Parathyroid adenoma (tissue), 2 donors: ENCODE results near the gene MINDY4.

ENCODE experiments used
- H2AFZ ChIP-seq: fragments of 300-600 bp; sonication (generic); one replicate; pipeline ENCODE4 v1.7.0; 2017; ENCODE audit warnings: antibody characterized with exemption, mild to moderate bottlenecking
- H3K27ac ChIP-seq: fragments of 300-600 bp; sonication (generic); one replicate; pipeline ENCODE4 v1.7.0; 2017
- H3K27me3 ChIP-seq: fragments of 300-600 bp; sonication (generic); one replicate; pipeline ENCODE4 v1.7.0; 2017; ENCODE audit warnings: low read length; ENCODE audit not compliant: control insufficient read depth, insufficient read depth
- H3K36me3 ChIP-seq: fragments of 300-600 bp; sonication (generic); one replicate; pipeline ENCODE4 v1.7.0; 2017; ENCODE audit warnings: low read length; ENCODE audit not compliant: control insufficient read depth, insufficient read depth
- H3K4me1 ChIP-seq: fragments of 300-600 bp; sonication (generic); one replicate; pipeline ENCODE4 v1.7.0; 2017; ENCODE audit warnings: control low read depth
- H3K4me2 ChIP-seq: fragments of 300-600 bp; sonication (generic); one replicate; pipeline ENCODE4 v1.7.0; 2017; ENCODE audit warnings: low read length
- H3K4me3 ChIP-seq: fragments of 300-600 bp; sonication (generic); one replicate; pipeline ENCODE4 v1.7.0; 2017; ENCODE audit warnings: low read depth, low read length
- H3K79me2 ChIP-seq: fragments of 300-600 bp; sonication (generic); one replicate; pipeline ENCODE4 v1.7.0; 2017; ENCODE audit warnings: control low read depth
- H3K9ac ChIP-seq: fragments of 300-600 bp; sonication (generic); one replicate; pipeline ENCODE4 v1.7.0; 2017; ENCODE audit warnings: mild to moderate bottlenecking
- H3K9me3 ChIP-seq: fragments of 300-600 bp; sonication (generic); one replicate; pipeline ENCODE4 v1.7.0; 2017; ENCODE audit warnings: low read length; ENCODE audit not compliant: control insufficient read depth
- TF ChIP-seq, protein P1 (sequence below): fragments of 300-600 bp; sonication (generic); IDR thresholded peaks from one replicate; pipeline ENCODE4 v1.7.0; 2017; ENCODE audit warnings: antibody characterized with exemption, mild to moderate bottlenecking
- donor health status: primary hyperparathyroidism.

Gene MINDY4

GRCh38 chr7:30922596-30922995 is 151.4 kb downstream of the MINDY4 start:
- no peak overlapping the region for H2AFZ ChIP-seq
- TF ChIP-seq, protein P1, sequence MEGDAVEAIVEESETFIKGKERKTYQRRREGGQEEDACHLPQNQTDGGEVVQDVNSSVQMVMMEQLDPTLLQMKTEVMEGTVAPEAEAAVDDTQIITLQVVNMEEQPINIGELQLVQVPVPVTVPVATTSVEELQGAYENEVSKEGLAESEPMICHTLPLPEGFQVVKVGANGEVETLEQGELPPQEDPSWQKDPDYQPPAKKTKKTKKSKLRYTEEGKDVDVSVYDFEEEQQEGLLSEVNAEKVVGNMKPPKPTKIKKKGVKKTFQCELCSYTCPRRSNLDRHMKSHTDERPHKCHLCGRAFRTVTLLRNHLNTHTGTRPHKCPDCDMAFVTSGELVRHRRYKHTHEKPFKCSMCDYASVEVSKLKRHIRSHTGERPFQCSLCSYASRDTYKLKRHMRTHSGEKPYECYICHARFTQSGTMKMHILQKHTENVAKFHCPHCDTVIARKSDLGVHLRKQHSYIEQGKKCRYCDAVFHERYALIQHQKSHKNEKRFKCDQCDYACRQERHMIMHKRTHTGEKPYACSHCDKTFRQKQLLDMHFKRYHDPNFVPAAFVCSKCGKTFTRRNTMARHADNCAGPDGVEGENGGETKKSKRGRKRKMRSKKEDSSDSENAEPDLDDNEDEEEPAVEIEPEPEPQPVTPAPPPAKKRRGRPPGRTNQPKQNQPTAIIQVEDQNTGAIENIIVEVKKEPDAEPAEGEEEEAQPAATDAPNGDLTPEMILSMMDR = no peak
- H3K79me2 ChIP-seq = no peaks in the 10 kb centered on the region
- no peaks in the 10 kb centered on the region for H3K9me3 ChIP-seq
- no peaks in the 10 kb centered on the region for H3K4me1 ChIP-seq
- no peak overlapping the region for H3K9ac ChIP-seq
- H3K36me3 ChIP-seq = no peaks in the 10 kb centered on the region
- no peaks in the 10 kb centered on the region for H3K27me3 ChIP-seq
- H3K4me2 ChIP-seq = no peak overlapping the region
- H3K27ac ChIP-seq = no peak overlapping the region
- H3K4me3 ChIP-seq = no peak overlapping the region

DNA sequence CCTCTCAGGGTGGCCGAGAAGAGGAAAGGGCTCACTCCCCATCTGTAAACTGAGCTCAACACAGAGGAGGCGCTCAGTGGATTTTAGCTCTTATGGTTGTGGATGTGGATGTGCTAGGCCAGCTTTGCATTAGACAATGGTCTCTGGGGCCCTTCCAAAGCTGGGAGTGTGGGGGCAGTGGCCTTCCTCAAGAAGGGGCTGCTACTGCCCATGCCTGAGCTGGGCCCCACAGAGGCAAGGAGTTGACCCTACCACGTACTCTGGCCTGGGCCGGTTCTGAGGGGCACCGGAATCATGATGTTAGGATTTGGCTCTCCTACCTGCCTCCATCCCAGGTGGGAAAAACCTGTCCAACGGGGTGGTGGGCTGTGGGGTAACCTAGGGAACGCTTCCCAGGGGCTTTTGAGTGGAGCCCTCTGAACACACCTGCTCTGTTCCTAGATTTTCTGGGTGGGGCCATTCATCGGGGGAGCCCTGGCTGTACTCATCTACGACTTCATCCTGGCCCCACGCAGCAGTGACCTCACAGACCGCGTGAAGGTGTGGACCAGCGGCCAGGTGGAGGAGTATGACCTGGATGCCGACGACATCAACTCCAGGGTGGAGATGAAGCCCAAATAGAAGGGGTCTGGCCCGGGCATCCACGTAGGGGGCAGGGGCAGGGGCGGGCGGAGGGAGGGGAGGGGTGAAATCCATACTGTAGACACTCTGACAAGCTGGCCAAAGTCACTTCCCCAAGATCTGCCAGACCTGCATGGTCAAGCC is 152.0 kb downstream of the MINDY4 start:
- Histone ChIP-seq H3K9me3 (no peaks in the 10 kb centered on the region), H3K79me2 (no peaks in the 10 kb centered on the region), H3K4me2 (no peak overlapping the region), H3K4me3 (no peak overlapping the region), H3K9ac (no peak overlapping the region), H3K27me3 (no peaks in the 10 kb centered on the region), H3K4me1 (no peaks in the 10 kb centered on the region), H2AFZ (no peak overlapping the region), H3K36me3 (no peaks in the 10 kb centered on the region), H3K27ac (no peak overlapping the region)
- TF ChIP-seq, protein P1 = no peak

GRCh38 chr7:30923774-30924413 is 152.7 kb downstream of the MINDY4 start:
- Histone ChIP-seq H3K9me3 (no peaks in the 10 kb centered on the region), H3K36me3 (no peaks in the 10 kb centered on the region), H3K4me2 (no peak overlapping the region), H3K9ac (no peak overlapping the region), H2AFZ (no peak overlapping the region), H3K4me3 (no peak overlapping the region), H3K27ac (no peak overlapping the region), H3K27me3 (no peaks in the 10 kb centered on the region), H3K4me1 (no peaks in the 10 kb centered on the region), H3K79me2 (no peaks in the 10 kb centered on the region)
- TF ChIP-seq, protein P1 = no peak

DNA sequence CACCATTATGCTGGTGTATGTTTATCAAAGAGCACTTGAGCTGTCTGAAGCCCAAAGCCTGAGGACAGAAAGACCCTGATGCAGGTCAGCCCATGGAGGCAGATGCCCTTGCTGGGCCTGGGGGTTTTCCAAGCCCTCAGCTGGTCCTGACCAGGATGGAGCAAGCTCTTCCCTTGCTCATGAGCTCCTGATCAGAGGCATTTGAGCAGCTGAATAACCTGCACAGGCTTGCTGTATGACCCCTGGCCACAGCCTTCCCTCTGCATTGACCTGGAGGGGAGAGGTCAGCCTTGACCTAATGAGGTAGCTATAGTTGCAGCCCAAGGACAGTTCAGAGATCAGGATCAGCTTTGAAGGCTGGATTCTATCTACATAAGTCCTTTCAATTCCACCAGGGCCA is 153.4 kb downstream of the MINDY4 start:
- H2AFZ ChIP-seq = no peak overlapping the region
- H3K36me3 ChIP-seq = no peaks in the 10 kb centered on the region
- H3K4me2 ChIP-seq = no peak overlapping the region

More for the DNA sequence above, 153.4 kb downstream of the MINDY4 start:
- TF ChIP-seq, protein P1 = no peak
- Histone ChIP-seq H3K79me2 (no peaks in the 10 kb centered on the region), H3K4me3 (no peak overlapping the region), H3K9me3 (no peaks in the 10 kb centered on the region), H3K9ac (no peak overlapping the region), H3K27ac (no peak overlapping the region), H3K4me1 (no peaks in the 10 kb centered on the region), H3K27me3 (no peaks in the 10 kb centered on the region)
